ENCODE measurements around the gene RFX4. TPM values are rescaled to one million over a fixed set of nuclear protein-coding genes. Genes with fewer than 3 reads are reported as not detected.

Gene RFX4
- total and polyA plus RNA-seq, 2 of the 8 experiments (the other 6 are each of a cell fraction or from before 2014, with no cell fraction given) = 0.06 TPM; not detected in 1

GRCh38 chr12:106767954-106768822 is 185.4 kb downstream of the RFX4 start (continued):
- TF ChIP-seq EZH2 (IDR thresholded peaks at IDR 0.05; ENCODE audit: low read depth, low read length, severe bottlenecking) (no peak), HDAC2 (IDR thresholded peaks at IDR 0.05; ENCODE audit: borderline replicate concordance in 1 of 2, low read depth in 2 of 2, low read length in 2 of 2) (0 out of 4 replicates have a peak, but pooled peaks of 1 of the 2 experiments have one; percentile 3), POLR2A (IDR thresholded peaks at IDR 0.05; ENCODE audit: control extremely low read depth in 1 of 2, low read depth in 2 of 2, low read length in 2 of 2) (no peak), SUZ12 (IDR thresholded peaks at IDR 0.05; ENCODE audit: low read length) (no peak), CHD1 (IDR thresholded peaks at IDR 0.05; ENCODE audit: low read depth, low read length) (no peak), TCF12 (IDR thresholded peaks at IDR 0.05; ENCODE audit: low read depth, low read length) (no peak), ATF2 (IDR thresholded peaks at IDR 0.05; ENCODE audit: low read length) (peak; percentile 56; the same call in 1 of the 2 replicates), ZNF274 (IDR thresholded peaks at IDR 0.05; ENCODE audit: borderline replicate concordance, extremely low read depth, low read length) (no peak), RBBP5 (IDR thresholded peaks at IDR 0.05; ENCODE audit: borderline replicate concordance, low read depth, low read length) (0 out of 2 replicates have a peak, but pooled peaks have one; percentile 30), RFX5 (IDR thresholded peaks at IDR 0.05; ENCODE audit: borderline replicate concordance, low read depth, low read length) (no peak), SIRT6 (IDR thresholded peaks at IDR 0.05; ENCODE audit: low read length) (no peak), CREB1 (IDR thresholded peaks at IDR 0.05) (peak; percentile 76), POLR2AphosphoS5 (IDR thresholded peaks at IDR 0.05; ENCODE audit: low read depth, low read length) (no peak), MAFK (IDR thresholded peaks at IDR 0.05; ENCODE audit: low read depth, low read length) (no peak), RAD21 (IDR thresholded peaks at IDR 0.05 in 1 of 2, conservative IDR thresholded peaks at IDR 0.05 in 1 of 2; ENCODE audit: low read depth in 2 of 2, low read length in 2 of 2) (no peak), CTBP2 (IDR thresholded peaks at IDR 0.05; ENCODE audit: borderline replicate concordance, insufficient read depth, insufficient read length, low read length) (no peak), SIN3A (conservative IDR thresholded peaks at IDR 0.05 in 1 of 2, IDR thresholded peaks at IDR 0.05 in 1 of 2; ENCODE audit: low read depth in 1 of 2, low read length in 2 of 2) (0 out of 4 replicates have a peak, but pooled peaks of 1 of the 2 experiments have one; percentile 59), YY1 (IDR thresholded peaks at IDR 0.05; ENCODE audit: low read depth, low read length) (no peak), TAF1 (IDR thresholded peaks at IDR 0.05; ENCODE audit: low read depth, low read length) (no peak), E2F6 (IDR thresholded peaks at IDR 0.05) (no peak)
